ENCODE measurements around the gene DGKQ. TPM values are rescaled to one million over a fixed set of nuclear protein-coding genes. Genes with fewer than 3 reads are reported as not detected.
"Not testable (repeated sequence)": the region's sequence is repeated elsewhere in the genome, so short reads cannot be mapped to it uniquely, and the experiment has no call there.

DGKQ gene
- total and polyA plus RNA-seq, 7 experiments from 2014 or later = 1.5 to 28.0 (median 16.5) TPM

DNA sequence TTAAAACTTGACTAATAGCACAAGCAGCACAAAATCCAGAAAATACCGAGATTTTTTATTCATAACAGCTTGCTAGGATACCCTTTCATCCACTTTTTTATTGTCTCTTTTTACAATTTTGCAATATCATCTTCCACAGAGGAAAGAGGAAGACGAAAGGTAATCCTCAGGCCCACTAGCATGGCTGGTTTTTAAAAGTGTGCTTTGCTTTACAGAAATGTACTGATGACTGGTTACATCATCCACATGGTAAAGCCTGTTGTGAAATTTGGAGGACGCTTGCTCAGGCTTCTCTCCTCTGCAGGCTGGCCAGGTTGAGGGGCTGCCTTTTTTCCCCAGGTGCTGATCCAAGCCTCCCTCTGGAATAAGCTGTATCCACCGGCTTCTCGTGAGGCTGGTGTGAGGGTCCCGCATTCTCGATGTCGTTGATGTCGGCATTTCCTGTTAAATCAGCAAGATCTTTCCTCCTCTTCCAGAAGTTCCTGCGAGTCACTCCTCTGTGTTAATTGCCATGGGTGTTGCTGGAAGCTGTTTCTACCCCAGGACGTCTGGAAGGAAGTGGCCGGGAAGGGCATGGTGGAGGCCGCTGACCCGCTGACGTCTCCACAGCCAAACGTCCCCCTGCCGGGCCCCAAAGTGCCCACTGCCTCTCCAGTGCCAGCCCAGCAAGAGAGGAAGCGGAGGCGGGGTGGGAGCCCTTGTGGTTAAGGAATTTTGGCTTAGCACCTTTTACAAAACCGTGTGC lies 5.8 kb upstream of the DGKQ start:
- POLR2A ChIA-PET = no interaction called here
- H3K4me3 Mint-ChIP-seq = no peak overlapping the region
- peak; percentile 55 for ATAC-seq
- H3K9me3 Mint-ChIP-seq = no peaks in the 10 kb centered on the region
- no peaks in the 10 kb centered on the region for H3K27me3 Mint-ChIP-seq
- peaks cover 0 to 3% (median 0%) of the 10 kb centered on the region in 5 donors for H3K36me3 Mint-ChIP-seq
- H3K27me3 ChIP-seq (ENCODE audit: control insufficient read depth in 2 of 2, insufficient read depth in 2 of 2, low read length in 2 of 2) = no peaks in the 10 kb centered on the region
- H3K36me3 ChIP-seq (ENCODE audit: control insufficient read depth in 2 of 3, insufficient read depth in 3 of 3, low read length in 3 of 3) = no peaks in the 10 kb centered on the region
- H3K4me1 ChIP-seq (ENCODE audit: control insufficient read depth in 2 of 2, insufficient read depth in 2 of 2, low read length in 2 of 2) = no peaks in the 10 kb centered on the region
- CTCF ChIA-PET = no interaction called here
- H3K27ac ChIP-seq (ENCODE audit: low read depth, low read length) = no peak overlapping the region
- H3K9me3 ChIP-seq (ENCODE audit: control insufficient read depth in 2 of 3, low read length in 3 of 3) = no peaks in the 10 kb centered on the region
- intact Hi-C loops (cut with micrococcal nuclease) = no loop called here
- no peak overlapping the region for H3K27ac Mint-ChIP-seq
- DNase-seq = no peak
- H3K4me3 ChIP-seq (ENCODE audit: low read length) = no peak overlapping the region
- H3K4me1 Mint-ChIP-seq = peaks cover 0 to 9% (median 5%) of the 10 kb centered on the region in 7 donors

DNA sequence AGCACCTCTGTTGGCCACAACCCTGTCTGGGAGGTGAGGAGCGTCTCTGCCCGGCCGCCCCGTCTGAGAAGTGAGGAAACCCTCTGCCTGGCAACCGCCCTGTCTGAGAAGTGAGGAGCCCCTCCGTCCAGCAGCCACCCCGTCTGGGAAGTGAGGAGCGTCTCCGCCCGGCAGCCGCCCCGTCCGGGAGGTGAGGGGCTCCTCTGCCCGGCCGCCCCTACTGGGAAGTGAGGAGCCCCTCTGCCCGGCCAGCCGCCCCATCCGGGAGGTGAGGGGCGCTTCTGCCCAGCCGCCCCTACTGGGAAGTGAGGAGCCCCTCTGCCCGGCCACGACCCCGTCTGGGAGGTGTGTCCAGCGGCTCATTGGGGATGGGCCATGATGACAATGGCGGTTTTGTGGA lies 2.6 kb upstream of the DGKQ start:
- intact Hi-C loops (cut with micrococcal nuclease); H3K4me3 ChIP-seq (ENCODE audit: low read length); DNase-seq; H3K4me3 Mint-ChIP-seq; H3K36me3 Mint-ChIP-seq; H3K9me3 Mint-ChIP-seq; H3K27ac Mint-ChIP-seq; H3K9me3 ChIP-seq (ENCODE audit: control insufficient read depth in 2 of 3, low read length in 3 of 3); H3K27ac ChIP-seq (ENCODE audit: low read depth, low read length); H3K27me3 ChIP-seq (ENCODE audit: control insufficient read depth in 2 of 2, insufficient read depth in 2 of 2, low read length in 2 of 2); POLR2A ChIA-PET; H3K4me1 Mint-ChIP-seq; CTCF ChIA-PET; H3K36me3 ChIP-seq (ENCODE audit: control insufficient read depth in 2 of 3, insufficient read depth in 3 of 3, low read length in 3 of 3); ATAC-seq; H3K27me3 Mint-ChIP-seq: not testable (repeated sequence)
- peaks cover 13% of the 10 kb centered on the region in 2 donors for H3K4me1 ChIP-seq (ENCODE audit: control insufficient read depth in 2 of 2, insufficient read depth in 2 of 2, low read length in 2 of 2)

DNA sequence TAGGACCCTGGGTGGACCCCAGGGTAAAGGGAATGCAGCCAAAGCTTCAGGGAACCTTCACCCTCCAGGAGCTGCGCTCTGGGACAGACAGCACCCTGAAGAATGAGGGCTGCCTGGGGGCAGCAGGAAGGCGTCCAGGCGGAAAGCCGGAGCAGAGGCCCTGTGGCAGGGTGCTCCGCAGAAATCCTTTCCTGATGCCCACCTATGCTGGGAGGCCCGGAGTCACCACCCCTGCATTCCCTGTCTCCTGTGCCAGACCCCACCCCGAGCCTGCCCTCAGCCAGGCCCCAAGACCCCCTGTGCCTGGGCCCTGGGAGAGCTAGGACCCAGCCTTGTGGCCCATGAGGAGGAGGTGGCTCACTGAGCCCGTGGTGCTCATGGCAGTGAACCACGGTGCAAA lies 1.3 kb upstream of the DGKQ start:
- peak overlapping the region in 3 of 10 donors; percentile 8 to 54 (median 51) for H3K4me3 Mint-ChIP-seq
- intact Hi-C loops (cut with micrococcal nuclease) = loop anchor here in 1 of 2 donors (5.0 kb wide), 1 partner anchor 83 kb away; no protein-coding TSS in a partner anchor
- peaks cover 0 to 16% (median 10%) of the 10 kb centered on the region in 7 donors for H3K4me1 Mint-ChIP-seq
- Histone ChIP-seq H3K36me3 (ENCODE audit: control insufficient read depth in 2 of 3, insufficient read depth in 3 of 3, low read length in 3 of 3) (no peaks in the 10 kb centered on the region), H3K27me3 (ENCODE audit: control insufficient read depth in 2 of 2, insufficient read depth in 2 of 2, low read length in 2 of 2) (no peaks in the 10 kb centered on the region), H3K9me3 (ENCODE audit: control insufficient read depth in 2 of 3, low read length in 3 of 3) (no peaks in the 10 kb centered on the region), H3K4me1 (ENCODE audit: control insufficient read depth in 2 of 2, insufficient read depth in 2 of 2, low read length in 2 of 2) (peaks cover 13 to 26% of the 10 kb centered on the region in 2 donors), H3K27ac (ENCODE audit: low read depth, low read length) (no peak overlapping the region), H3K4me3 (ENCODE audit: low read length) (no peak overlapping the region)
- H3K9me3 Mint-ChIP-seq = no peaks in the 10 kb centered on the region
- H3K27ac Mint-ChIP-seq = no peak overlapping the region
- no peaks in the 10 kb centered on the region for H3K27me3 Mint-ChIP-seq
- DNase-seq = no peak
- peaks cover 0 to 4% (median 0%) of the 10 kb centered on the region in 5 donors for H3K36me3 Mint-ChIP-seq
- ATAC-seq = no peak
- ChIA-PET POLR2A (no interaction called here), CTCF (no interaction called here)

DNA sequence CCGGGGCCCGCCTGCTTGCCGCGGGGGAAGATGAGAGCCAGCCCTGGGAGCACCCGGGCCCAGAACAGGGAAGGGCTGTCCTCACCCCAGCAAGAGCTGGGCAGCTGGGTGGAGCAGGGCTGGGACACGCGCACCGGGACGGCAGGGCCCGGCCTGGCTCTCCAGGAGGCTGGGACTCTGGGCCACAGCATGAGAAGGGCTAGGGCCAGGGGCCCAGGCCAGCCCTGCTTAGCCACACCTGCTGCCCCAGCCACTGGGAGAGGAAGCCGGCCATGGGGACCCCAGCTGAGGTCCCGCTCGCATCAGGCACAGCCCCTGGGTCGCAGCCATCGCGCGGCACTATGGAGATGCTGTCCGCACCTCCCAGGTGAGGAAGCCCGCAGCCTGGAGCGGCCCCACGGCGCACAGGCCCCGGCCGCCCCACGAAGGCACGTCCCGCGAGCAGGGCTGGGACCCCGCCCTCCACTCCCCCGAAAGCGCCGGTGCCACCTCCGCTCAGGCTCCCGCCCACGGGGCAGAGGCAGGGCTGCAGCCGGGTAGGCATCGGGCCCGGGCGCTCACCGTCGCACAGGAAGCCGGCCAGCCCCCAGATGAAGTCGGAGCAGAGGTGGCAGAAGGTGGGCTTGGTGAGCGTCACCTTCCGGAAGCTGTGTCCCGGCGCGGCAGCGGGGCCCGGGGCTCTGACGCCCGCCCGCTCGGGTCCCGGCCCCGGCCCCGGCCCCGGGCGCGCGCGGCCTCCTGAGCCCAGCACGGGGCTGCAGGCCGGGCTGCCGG lies 531 bp downstream of the DGKQ start:
- Histone ChIP-seq H3K27me3 (ENCODE audit: control insufficient read depth in 2 of 2, insufficient read depth in 2 of 2, low read length in 2 of 2) (no peaks in the 10 kb centered on the region), H3K36me3 (ENCODE audit: control insufficient read depth in 2 of 3, insufficient read depth in 3 of 3, low read length in 3 of 3) (no peaks in the 10 kb centered on the region), H3K9me3 (ENCODE audit: control insufficient read depth in 2 of 3, low read length in 3 of 3) (no peaks in the 10 kb centered on the region), H3K27ac (ENCODE audit: low read depth, low read length) (peak overlapping the region; percentile 72), H3K4me3 (ENCODE audit: low read length) (peak overlapping the region; percentile 56), H3K4me1 (ENCODE audit: control insufficient read depth in 2 of 2, insufficient read depth in 2 of 2, low read length in 2 of 2) (peaks cover 13 to 26% of the 10 kb centered on the region in 2 donors)
- Mint-ChIP-seq H3K36me3 (peaks cover 0 to 4% (median 0%) of the 10 kb centered on the region in 5 donors), H3K27me3 (no peaks in the 10 kb centered on the region), H3K4me1 (peaks cover 0 to 17% (median 11%) of the 10 kb centered on the region in 7 donors), H3K9me3 (no peaks in the 10 kb centered on the region), H3K27ac (no peak overlapping the region), H3K4me3 (peak overlapping the region; percentile 19 to 75 (median 56))
- CTCF ChIA-PET = no interaction called here
- peak; percentile 45 to 66 (median 57) for DNase-seq
- peak; percentile 51 for ATAC-seq
- intact Hi-C loops (cut with micrococcal nuclease) = loop anchor here (1.0 to 5.0 kb wide), 12 partner anchors 13 to 608 kb away; partner anchors contain the start of genes GAK (in 2 of the 2), TMEM175 (in 2 of the 2), ATP5ME (in 1 of the 2) and IDUA (in 1 of the 2)
- POLR2A ChIA-PET = interaction anchor here (0.5 to 1.1 kb wide), 2 partner anchors 191 to 195 kb away, joined by 3 to 5 read pairs; no protein-coding TSS in a partner anchor

DNA sequence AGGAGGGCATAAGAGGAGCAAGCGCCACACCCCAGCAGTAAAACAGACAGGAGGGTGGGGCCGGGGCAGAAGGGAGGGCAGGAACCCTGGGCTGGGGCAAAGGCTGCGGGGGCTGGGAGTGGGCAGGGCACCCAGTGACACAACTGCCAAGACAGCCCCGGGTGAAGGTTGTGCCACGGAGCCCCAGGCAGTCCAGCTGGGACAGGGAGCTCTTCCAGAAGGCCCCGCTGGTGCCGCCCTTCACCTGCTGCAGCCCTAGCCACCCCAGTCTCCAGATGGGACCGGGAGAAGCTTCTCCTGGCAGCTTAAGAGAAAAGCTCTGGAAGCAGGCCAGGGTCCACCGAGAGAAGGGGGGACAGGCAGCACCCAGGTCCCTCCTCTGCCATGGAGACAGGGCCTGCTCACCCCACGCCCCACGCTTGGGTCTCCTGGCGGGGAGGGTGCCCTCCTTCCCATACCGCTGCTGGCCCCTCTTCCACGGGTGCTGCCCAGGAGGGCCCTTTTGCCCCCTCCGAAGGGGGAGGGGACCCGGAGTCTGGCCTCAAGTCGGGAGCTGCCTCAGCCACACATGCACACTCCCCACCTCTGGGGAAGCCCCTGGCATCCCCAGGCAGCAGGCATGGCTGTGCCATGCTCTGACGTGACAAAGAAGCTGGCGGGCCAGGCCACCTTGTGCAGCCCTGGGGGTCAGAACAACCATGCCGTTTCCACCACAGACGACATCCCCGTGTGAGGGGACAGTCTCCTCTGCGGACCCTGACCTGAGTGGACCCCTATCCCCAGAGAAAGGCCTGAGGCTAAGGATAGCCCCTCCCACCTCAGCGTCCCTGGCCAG lies 1.5 kb downstream of the DGKQ start:
- Histone ChIP-seq H3K9me3 (ENCODE audit: control insufficient read depth in 2 of 3, low read length in 3 of 3) (no peaks in the 10 kb centered on the region), H3K4me1 (ENCODE audit: control insufficient read depth in 2 of 2, insufficient read depth in 2 of 2, low read length in 2 of 2) (peaks cover 13 to 26% of the 10 kb centered on the region in 2 donors), H3K4me3 (ENCODE audit: low read length) (peak overlapping the region; percentile 56), H3K27ac (ENCODE audit: low read depth, low read length) (no peak overlapping the region), H3K27me3 (ENCODE audit: control insufficient read depth in 2 of 2, insufficient read depth in 2 of 2, low read length in 2 of 2) (no peaks in the 10 kb centered on the region), H3K36me3 (ENCODE audit: control insufficient read depth in 2 of 3, insufficient read depth in 3 of 3, low read length in 3 of 3) (peaks cover 0 to under 1% (median 0%) of the 10 kb centered on the region in 3 experiments)
- H3K27ac Mint-ChIP-seq = no peak overlapping the region
- ChIA-PET CTCF (interaction anchor here (0.7 to 1.0 kb wide), 2 partner anchors 106 to 229 kb away, joined by 3 read pairs; no protein-coding TSS in a partner anchor), POLR2A (interaction anchor here (0.5 to 1.1 kb wide), 3 partner anchors 9 to 194 kb away, joined by 3 to 5 read pairs (median 3); no protein-coding TSS in a partner anchor)
- H3K4me1 Mint-ChIP-seq = peaks cover 0 to 17% (median 11%) of the 10 kb centered on the region in 7 donors
- no peaks in the 10 kb centered on the region for H3K9me3 Mint-ChIP-seq
- ATAC-seq = no peak
- H3K27me3 Mint-ChIP-seq = no peaks in the 10 kb centered on the region
- peaks cover 0 to 4% (median 0%) of the 10 kb centered on the region in 5 donors for H3K36me3 Mint-ChIP-seq
- intact Hi-C loops (cut with micrococcal nuclease) = loop anchor here in 1 of 2 donors (2.0 to 5.0 kb wide), 3 partner anchors 85 to 609 kb away; no protein-coding TSS in a partner anchor
- no peak for DNase-seq
- H3K4me3 Mint-ChIP-seq = peak overlapping the region in 8 of 10 donors; percentile 3 to 75 (median 56)

All from naive thymus-derived CD4-positive, alpha-beta T cell (primary cell).